ENCODE results near the gene DENND11.
A peak's percentile ranks its signal among the peaks of the same experiment; 100 is the strongest.
"Not testable (repeated sequence)": the region's sequence is repeated elsewhere in the genome, so short reads cannot be mapped to it uniquely, and the experiment has no call there.

The DENND11 gene

DNA sequence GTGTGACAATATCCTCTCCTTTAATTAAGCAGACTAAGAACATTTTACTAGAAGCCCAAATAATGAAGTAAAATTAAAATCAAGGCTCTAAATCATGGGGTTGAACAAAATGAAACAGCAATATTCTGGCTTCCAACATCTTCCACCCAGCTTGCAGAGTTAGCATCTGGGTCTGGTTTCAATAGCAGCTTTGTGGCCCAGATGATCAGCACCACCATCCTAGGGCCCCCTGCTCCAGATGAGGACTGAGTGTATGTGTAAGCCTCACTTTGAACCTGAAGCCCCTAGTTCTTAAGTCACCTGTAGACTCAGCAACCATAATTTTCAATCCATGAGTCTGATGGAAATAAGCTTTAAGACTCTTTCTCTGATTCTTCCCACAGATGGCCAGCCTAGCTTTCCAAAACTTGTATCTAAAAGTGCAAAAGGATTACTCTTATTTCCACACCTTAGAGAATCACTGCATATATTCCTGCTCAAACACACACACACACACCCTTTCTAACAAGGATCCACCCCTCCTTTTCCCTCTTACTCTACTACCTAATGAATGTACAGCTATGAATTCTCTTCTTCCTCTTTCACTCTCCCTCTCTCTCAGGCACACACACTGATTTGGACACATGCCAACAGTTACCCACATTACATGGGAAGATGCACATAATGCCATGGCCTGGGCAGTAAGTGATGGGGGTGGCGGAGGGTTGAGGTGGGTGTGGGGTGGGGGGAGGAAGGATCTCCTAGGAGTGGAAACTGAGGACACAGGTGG lies 3.5 kb downstream of the DENND11 start:
- Histone ChIP-seq H3K4me1 (ENCODE audit: control insufficient read depth in 2 of 2, insufficient read depth in 2 of 2, low read length in 2 of 2) (peaks cover 14 to 31% of the 10 kb centered on the region in 2 donors), H3K27me3 (ENCODE audit: control insufficient read depth in 2 of 2, insufficient read depth in 2 of 2, low read length in 2 of 2) (no peaks in the 10 kb centered on the region), H3K36me3 (ENCODE audit: control insufficient read depth in 2 of 2, insufficient read depth in 2 of 2, low read length in 2 of 2) (no peaks in the 10 kb centered on the region), H3K27ac (ENCODE audit: low read depth in 2 of 2, low read length in 2 of 2) (no peak overlapping the region), H3K9me3 (ENCODE audit: control insufficient read depth in 2 of 2, low read length in 2 of 2) (no peaks in the 10 kb centered on the region), H3K9ac (ENCODE audit: low read depth in 1 of 2, low read length in 2 of 2) (no peak overlapping the region), H3K4me3 (ENCODE audit: low read length in 2 of 2) (no peak overlapping the region)

DNA sequence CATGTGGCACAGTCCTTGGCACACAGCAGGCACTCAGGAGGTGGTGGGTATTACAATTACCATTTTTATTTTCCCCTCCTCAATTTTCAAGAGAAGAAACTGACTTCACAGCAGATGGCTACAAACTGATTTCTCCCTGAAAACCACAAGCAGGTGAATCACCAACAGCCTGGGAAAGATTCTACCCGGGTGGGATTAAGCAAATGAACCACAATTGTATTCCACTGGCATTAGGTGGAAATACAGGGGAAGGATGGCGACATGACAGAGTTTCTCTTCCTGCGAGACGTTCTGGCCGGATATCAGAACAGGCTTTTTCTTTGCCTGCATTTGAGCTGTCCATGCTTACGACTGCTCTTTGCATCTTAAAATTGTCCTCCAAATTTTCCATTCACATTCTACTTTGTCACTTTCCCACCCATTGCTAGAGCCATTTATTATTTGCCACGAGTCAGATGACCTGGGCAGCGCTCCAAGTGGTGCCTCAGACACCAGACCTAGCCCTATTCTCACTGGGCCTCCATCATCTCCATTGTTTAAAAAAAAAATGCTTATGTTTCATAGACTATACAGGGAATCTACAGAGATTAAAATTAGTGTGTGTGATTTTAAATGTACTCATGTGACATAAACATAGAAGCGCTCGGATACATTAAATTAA lies 4.6 kb downstream of the DENND11 start:
- Histone ChIP-seq H3K4me1 (ENCODE audit: control insufficient read depth in 2 of 2, insufficient read depth in 2 of 2, low read length in 2 of 2) (peaks cover 5 to 22% of the 10 kb centered on the region in 2 donors), H3K27ac (ENCODE audit: low read depth in 2 of 2, low read length in 2 of 2) (no peak overlapping the region), H3K9ac (ENCODE audit: low read depth in 1 of 2, low read length in 2 of 2) (no peak overlapping the region)

DNA sequence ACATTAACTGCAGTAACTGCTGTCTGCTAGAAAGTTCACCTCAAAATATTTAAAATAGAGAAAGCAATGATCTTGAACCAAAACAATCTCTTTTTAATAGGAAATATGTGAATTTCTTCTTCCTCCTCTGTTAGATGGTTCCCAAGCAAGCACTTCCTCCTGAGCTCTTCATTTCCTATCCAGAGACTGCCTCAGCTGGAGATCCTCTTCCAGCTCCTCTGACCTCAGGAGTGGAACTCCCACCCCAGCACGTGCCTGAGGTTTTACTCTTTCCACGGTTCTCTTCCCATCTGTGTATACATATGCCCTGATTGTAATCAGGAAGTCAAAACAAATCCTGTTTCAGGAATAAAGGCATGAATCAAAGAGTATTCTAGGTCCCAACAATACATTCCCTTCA lies 5.6 kb downstream of the DENND11 start:
- Histone ChIP-seq H3K27me3 (ENCODE audit: control insufficient read depth in 2 of 2, insufficient read depth in 2 of 2, low read length in 2 of 2) (no peaks in the 10 kb centered on the region), H3K4me3 (ENCODE audit: low read length in 2 of 2) (no peak overlapping the region), H3K9ac (ENCODE audit: low read depth in 1 of 2, low read length in 2 of 2) (no peak overlapping the region), H3K27ac (ENCODE audit: low read depth in 2 of 2, low read length in 2 of 2) (peak overlapping the region in 1 of 2 donors; percentile 28), H3K9me3 (ENCODE audit: control insufficient read depth in 2 of 2, low read length in 2 of 2) (no peaks in the 10 kb centered on the region), H3K36me3 (ENCODE audit: control insufficient read depth in 2 of 2, insufficient read depth in 2 of 2, low read length in 2 of 2) (no peaks in the 10 kb centered on the region), H3K4me1 (ENCODE audit: control insufficient read depth in 2 of 2, insufficient read depth in 2 of 2, low read length in 2 of 2) (peaks cover 5 to 22% of the 10 kb centered on the region in 2 donors)

More for the DNA sequence above, 4.6 kb downstream of the DENND11 start:
- H3K4me3 ChIP-seq (ENCODE audit: low read length in 2 of 2): no peak overlapping the region
- no peaks in the 10 kb centered on the region for H3K9me3 ChIP-seq (ENCODE audit: control insufficient read depth in 2 of 2, low read length in 2 of 2)
- no peaks in the 10 kb centered on the region for H3K36me3 ChIP-seq (ENCODE audit: control insufficient read depth in 2 of 2, insufficient read depth in 2 of 2, low read length in 2 of 2)
- H3K27me3 ChIP-seq (ENCODE audit: control insufficient read depth in 2 of 2, insufficient read depth in 2 of 2, low read length in 2 of 2): no peaks in the 10 kb centered on the region

DNA sequence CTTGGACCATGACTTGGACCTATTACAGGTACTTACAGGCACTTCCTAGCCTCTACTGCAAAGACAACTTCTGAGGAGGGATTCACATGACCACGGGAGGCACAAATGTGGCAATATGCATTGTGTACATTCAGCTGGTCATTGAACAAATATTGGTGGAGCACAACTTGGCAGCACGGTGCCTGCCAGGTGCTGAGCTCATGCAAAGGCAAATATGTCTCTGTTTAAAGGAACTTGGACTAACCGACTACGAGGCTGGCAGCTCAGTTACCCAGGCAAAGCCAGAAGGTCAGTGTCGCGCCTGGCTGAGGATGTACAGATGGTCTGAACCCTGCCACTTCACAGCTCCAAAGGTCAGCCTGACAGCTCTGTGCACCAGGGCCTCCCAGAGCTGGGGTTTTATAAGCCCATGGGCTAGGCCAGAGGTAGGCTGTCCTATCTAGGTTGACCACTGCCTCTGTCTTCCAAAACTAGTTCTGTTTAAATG lies 6.1 kb downstream of the DENND11 start:
- Histone ChIP-seq H3K9me3 (ENCODE audit: control insufficient read depth in 2 of 2, low read length in 2 of 2) (no peaks in the 10 kb centered on the region), H3K27ac (ENCODE audit: low read depth in 2 of 2, low read length in 2 of 2) (peak overlapping the region in 1 of 2 donors; percentile 28), H3K27me3 (ENCODE audit: control insufficient read depth in 2 of 2, insufficient read depth in 2 of 2, low read length in 2 of 2) (no peaks in the 10 kb centered on the region), H3K4me1 (ENCODE audit: control insufficient read depth in 2 of 2, insufficient read depth in 2 of 2, low read length in 2 of 2) (peaks cover 3 to 19% of the 10 kb centered on the region in 2 donors), H3K36me3 (ENCODE audit: control insufficient read depth in 2 of 2, insufficient read depth in 2 of 2, low read length in 2 of 2) (no peaks in the 10 kb centered on the region), H3K4me3 (ENCODE audit: low read length in 2 of 2) (no peak overlapping the region), H3K9ac (ENCODE audit: low read depth in 1 of 2, low read length in 2 of 2) (no peak overlapping the region)

DNA sequence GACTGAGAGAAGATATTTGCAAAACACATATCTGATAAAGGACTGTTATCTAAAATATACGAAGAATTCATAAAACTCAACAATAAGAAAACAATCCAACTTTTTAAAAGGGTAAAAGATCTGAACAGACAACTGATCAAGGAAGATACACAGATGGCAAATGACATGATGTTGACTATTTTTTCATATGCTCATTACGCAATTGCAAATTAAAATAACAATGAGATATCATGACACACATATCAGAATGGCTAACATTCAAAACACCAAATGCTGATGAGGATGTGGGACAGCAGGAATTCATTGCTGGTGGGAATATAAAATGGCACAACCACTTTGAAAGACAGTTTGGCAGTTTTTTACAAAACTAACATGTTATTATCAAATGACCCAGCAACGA lies 8.9 kb downstream of the DENND11 start:
- H3K4me1 ChIP-seq (ENCODE audit: control insufficient read depth in 2 of 2, insufficient read depth in 2 of 2, low read length in 2 of 2): peaks cover 0 to 12% of the 10 kb centered on the region in 2 donors
- H3K9me3 ChIP-seq (ENCODE audit: control insufficient read depth in 2 of 2, low read length in 2 of 2): no peaks in the 10 kb centered on the region
- no peak overlapping the region for H3K4me3 ChIP-seq (ENCODE audit: low read length in 2 of 2)
- H3K27ac ChIP-seq (ENCODE audit: low read depth in 2 of 2, low read length in 2 of 2): no peak overlapping the region
- no peaks in the 10 kb centered on the region for H3K36me3 ChIP-seq (ENCODE audit: control insufficient read depth in 2 of 2, insufficient read depth in 2 of 2, low read length in 2 of 2)
- H3K9ac ChIP-seq (ENCODE audit: low read depth in 1 of 2, low read length in 2 of 2): no peak overlapping the region
- no peaks in the 10 kb centered on the region for H3K27me3 ChIP-seq (ENCODE audit: control insufficient read depth in 2 of 2, insufficient read depth in 2 of 2, low read length in 2 of 2)

DNA sequence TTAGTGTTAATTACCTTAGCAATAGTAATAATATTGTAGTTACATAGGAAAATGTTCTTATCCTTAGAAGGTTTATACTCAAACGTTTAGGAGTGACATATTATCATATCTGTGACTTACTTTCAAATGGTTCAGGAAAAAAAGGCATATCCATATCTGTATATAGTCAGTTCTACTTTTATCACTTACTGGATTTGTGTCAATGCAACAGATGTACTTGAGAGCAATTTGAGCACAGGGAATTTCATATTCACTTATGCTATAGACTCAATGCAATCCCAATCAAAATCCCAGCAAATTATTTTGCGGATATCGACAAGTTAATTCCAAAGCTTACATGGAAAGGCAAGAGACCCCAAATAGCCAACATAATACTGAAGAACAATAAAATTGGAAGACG lies 10.0 kb downstream of the DENND11 start:
- Histone ChIP-seq H3K27ac (ENCODE audit: low read depth in 2 of 2, low read length in 2 of 2) (no peak overlapping the region), H3K9me3 (ENCODE audit: control insufficient read depth in 2 of 2, low read length in 2 of 2) (no peaks in the 10 kb centered on the region), H3K4me3 (ENCODE audit: low read length in 2 of 2) (no peak overlapping the region), H3K27me3 (ENCODE audit: control insufficient read depth in 2 of 2, insufficient read depth in 2 of 2, low read length in 2 of 2) (no peaks in the 10 kb centered on the region), H3K4me1 (ENCODE audit: control insufficient read depth in 2 of 2, insufficient read depth in 2 of 2, low read length in 2 of 2) (peaks cover 0 to 12% of the 10 kb centered on the region in 2 donors), H3K9ac (ENCODE audit: low read depth in 1 of 2, low read length in 2 of 2) (no peak overlapping the region), H3K36me3 (ENCODE audit: control insufficient read depth in 2 of 2, insufficient read depth in 2 of 2, low read length in 2 of 2) (no peaks in the 10 kb centered on the region)

DNA sequence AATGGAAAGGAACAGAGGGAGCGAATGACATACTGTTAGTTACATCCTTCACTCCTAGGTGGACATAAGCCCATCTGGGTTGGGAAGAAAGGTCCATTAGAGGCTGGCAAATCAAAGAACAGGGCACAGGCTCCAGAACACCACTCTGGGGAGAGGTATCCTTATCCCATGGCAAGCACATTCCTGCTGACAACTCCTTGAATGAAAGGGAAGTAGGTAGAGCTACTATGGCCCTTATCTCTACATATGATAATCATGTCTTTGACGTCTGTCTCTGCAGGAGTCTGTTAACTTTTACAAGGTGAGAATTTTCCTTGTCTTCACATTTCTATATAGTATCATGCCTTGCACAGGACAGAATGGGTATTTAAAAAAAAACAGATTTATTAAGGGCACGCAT lies 10.4 kb downstream of the DENND11 start:
- Histone ChIP-seq H3K27me3 (ENCODE audit: control insufficient read depth in 2 of 2, insufficient read depth in 2 of 2, low read length in 2 of 2) (no peaks in the 10 kb centered on the region), H3K36me3 (ENCODE audit: control insufficient read depth in 2 of 2, insufficient read depth in 2 of 2, low read length in 2 of 2) (no peaks in the 10 kb centered on the region), H3K27ac (ENCODE audit: low read depth in 2 of 2, low read length in 2 of 2) (no peak overlapping the region), H3K9ac (ENCODE audit: low read depth in 1 of 2, low read length in 2 of 2) (no peak overlapping the region), H3K4me3 (ENCODE audit: low read length in 2 of 2) (no peak overlapping the region), H3K4me1 (ENCODE audit: control insufficient read depth in 2 of 2, insufficient read depth in 2 of 2, low read length in 2 of 2) (peaks cover 0 to 11% of the 10 kb centered on the region in 2 donors), H3K9me3 (ENCODE audit: control insufficient read depth in 2 of 2, low read length in 2 of 2) (no peaks in the 10 kb centered on the region)

DNA sequence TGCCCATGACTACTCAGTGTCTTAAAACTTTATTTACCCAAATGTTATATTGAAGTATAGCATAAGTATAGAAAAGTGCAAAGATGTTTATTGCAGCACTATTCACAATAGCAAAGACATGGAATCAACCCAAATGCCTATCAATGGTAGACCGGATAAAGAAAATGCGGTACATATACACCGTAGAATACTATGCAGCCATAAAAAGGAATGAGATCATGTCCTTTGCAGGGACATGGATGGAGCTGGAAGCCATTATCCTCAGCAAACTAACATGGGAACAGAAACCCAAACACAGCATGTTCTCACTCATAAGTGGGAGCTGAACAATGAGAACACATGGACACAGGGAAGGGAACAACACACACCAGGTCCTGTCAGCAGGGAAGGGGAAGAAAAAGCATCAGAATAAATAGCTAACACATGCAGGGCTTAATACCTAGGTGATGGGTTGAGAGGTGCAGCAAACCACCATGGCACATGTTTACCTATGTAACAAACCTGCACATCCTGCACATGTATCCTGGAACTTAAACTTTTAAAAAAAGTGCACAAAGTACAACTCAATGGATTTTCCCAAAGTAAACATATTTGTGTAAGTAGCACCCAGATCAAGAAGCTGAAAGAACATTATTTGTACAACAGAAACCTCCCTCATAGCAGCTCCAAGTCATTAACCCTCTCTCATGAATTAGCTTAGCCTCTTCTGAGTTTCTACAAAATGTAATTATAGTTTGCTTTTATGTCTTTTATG lies 12.7 kb downstream of the DENND11 start:
- H3K36me3 ChIP-seq (ENCODE audit: control insufficient read depth in 2 of 2, insufficient read depth in 2 of 2, low read length in 2 of 2): peaks cover 11 to 15% of the 10 kb centered on the region in 2 donors
- not testable (repeated sequence) for H3K27me3 ChIP-seq (ENCODE audit: control insufficient read depth in 2 of 2, insufficient read depth in 2 of 2, low read length in 2 of 2); H3K9me3 ChIP-seq (ENCODE audit: control insufficient read depth in 2 of 2, low read length in 2 of 2); H3K27ac ChIP-seq (ENCODE audit: low read depth in 2 of 2, low read length in 2 of 2); H3K4me3 ChIP-seq (ENCODE audit: low read length in 2 of 2); H3K9ac ChIP-seq (ENCODE audit: low read depth in 1 of 2, low read length in 2 of 2); H3K4me1 ChIP-seq (ENCODE audit: control insufficient read depth in 2 of 2, insufficient read depth in 2 of 2, low read length in 2 of 2)

DNA sequence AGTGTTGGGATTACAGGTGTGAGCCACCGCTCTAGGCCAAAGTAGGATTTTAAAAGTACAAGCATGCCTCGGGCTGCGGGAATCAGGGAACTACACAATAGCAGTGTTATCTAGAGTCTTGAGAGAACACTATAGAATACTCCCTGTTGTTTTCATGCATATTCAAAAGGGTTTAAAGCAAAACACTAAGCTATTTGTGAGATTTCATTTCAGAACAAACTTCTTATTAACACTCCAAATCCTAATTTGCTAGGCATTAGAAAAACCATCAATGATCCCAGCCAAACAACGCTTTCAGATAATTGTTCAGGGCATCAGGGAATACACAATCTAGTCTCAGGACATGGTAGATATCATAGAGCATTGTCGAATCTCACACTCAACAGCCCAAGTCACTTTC lies 13.9 kb downstream of the DENND11 start:
- Histone ChIP-seq H3K4me3 (ENCODE audit: low read length in 2 of 2) (no peak overlapping the region), H3K9me3 (ENCODE audit: control insufficient read depth in 2 of 2, low read length in 2 of 2) (no peaks in the 10 kb centered on the region), H3K27me3 (ENCODE audit: control insufficient read depth in 2 of 2, insufficient read depth in 2 of 2, low read length in 2 of 2) (no peaks in the 10 kb centered on the region), H3K9ac (ENCODE audit: low read depth in 1 of 2, low read length in 2 of 2) (no peak overlapping the region), H3K27ac (ENCODE audit: low read depth in 2 of 2, low read length in 2 of 2) (no peak overlapping the region), H3K4me1 (ENCODE audit: control insufficient read depth in 2 of 2, insufficient read depth in 2 of 2, low read length in 2 of 2) (no peaks in the 10 kb centered on the region), H3K36me3 (ENCODE audit: control insufficient read depth in 2 of 2, insufficient read depth in 2 of 2, low read length in 2 of 2) (peaks cover 11 to 15% of the 10 kb centered on the region in 2 donors)

DNA sequence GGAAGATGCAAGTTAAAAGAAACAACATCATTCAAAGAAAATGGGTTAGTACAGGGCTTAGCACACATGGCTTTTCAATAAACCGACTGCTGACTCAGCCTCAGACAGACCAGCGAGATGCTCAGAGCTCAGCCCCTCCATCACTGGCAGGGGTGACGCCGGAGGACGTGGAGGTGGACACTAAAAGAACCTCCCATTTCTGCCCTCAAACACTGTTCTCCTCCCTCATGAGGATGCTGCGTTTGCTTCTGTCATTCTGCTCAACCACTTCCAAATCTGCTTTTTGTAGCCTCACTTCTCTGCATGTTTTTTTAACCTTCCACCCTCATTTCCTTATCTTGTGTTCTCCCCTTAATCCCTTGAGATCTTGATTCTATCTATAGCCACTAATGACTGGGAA lies 15.3 kb downstream of the DENND11 start:
- Histone ChIP-seq H3K9ac (ENCODE audit: low read depth in 1 of 2, low read length in 2 of 2) (no peak overlapping the region), H3K27ac (ENCODE audit: low read depth in 2 of 2, low read length in 2 of 2) (no peak overlapping the region), H3K9me3 (ENCODE audit: control insufficient read depth in 2 of 2, low read length in 2 of 2) (no peaks in the 10 kb centered on the region), H3K4me1 (ENCODE audit: control insufficient read depth in 2 of 2, insufficient read depth in 2 of 2, low read length in 2 of 2) (no peaks in the 10 kb centered on the region), H3K27me3 (ENCODE audit: control insufficient read depth in 2 of 2, insufficient read depth in 2 of 2, low read length in 2 of 2) (no peaks in the 10 kb centered on the region), H3K4me3 (ENCODE audit: low read length in 2 of 2) (no peak overlapping the region), H3K36me3 (ENCODE audit: control insufficient read depth in 2 of 2, insufficient read depth in 2 of 2, low read length in 2 of 2) (peaks cover 19 to 24% of the 10 kb centered on the region in 2 donors)

Data from mucosa of rectum (tissue), 2 donors.